ENCODE measurements around the gene SBF2.

GRCh38 chr11:9754010-9754471 lies 540.0 kb downstream of the SBF2 start:
- no peak for TF ChIP-seq CTCF (IDR thresholded peaks at IDR 0.05)
- TF ChIP-seq EZH2 (IDR thresholded peaks at IDR 0.05; ENCODE audit: borderline replicate concordance, insufficient read depth, low read depth, low read length, poor library complexity, severe bottlenecking), result no peak

Data from B cell (primary cell).